ENCODE measurements around the gene C5orf15. TPM values are rescaled to one million over a fixed set of nuclear protein-coding genes. Genes with fewer than 3 reads are reported as not detected.

C5orf15 gene
- total and polyA plus RNA-seq, 9 donors = 46.3 to 71.3 (median 56.6) TPM

DNA sequence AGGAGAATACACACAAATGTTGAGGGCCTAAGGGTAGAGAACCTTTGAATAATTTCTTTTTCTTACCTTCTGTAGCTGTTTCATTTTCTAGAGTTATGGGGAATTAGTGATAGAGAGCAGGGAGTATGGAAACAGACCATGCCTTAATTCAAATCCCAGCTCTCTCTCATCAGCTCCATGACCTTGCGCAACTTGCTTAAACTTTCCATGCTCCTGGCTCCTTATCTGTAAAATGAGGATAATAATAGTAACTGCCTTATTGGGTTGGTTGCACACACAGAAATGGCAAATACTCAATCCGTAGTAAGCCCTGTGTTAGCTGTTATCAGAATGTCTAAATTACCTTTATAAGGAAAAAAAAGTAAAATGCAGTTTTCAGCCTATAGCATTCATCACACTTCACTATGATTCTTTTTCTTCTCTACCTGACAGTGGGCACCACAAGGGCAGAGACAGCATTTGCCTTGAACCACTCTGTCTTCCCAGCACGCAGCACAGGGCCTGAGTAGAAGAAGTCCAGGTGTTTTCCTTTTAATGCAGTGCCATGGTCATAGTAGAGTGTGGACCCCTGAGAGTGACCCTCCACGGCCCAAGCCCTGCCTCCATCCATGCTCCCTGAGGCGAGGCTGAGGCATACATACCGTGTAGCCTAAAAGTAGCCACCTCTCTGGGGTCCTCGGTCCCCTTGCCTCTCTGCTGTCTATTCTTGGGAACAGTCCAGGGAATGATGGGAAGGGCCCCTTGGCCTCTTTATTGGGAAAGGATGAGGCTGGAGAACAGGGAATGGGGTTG lies 17.4 kb downstream of the C5orf15 start:
- H3K36me3 ChIP-seq (ENCODE audit: control insufficient read depth, insufficient read depth, low read length) = peaks cover 12% of the 10 kb centered on the region
- H3K27me3 ChIP-seq (ENCODE audit: control insufficient read depth, insufficient read depth, low read length) = no peaks in the 10 kb centered on the region
- 82% methylated on average over 1 of the region's 7 CpGs for WGBS (ENCODE audit: insufficient coverage)
- H3K9me3 ChIP-seq (replicated peaks; ENCODE audit: control insufficient read depth, low read depth, low read length) = no peaks in the 10 kb centered on the region
- no peak for DNase-seq
- H3K4me1 ChIP-seq (ENCODE audit: control insufficient read depth, insufficient read depth, low read length) = no peaks in the 10 kb centered on the region
- H3K4me3 ChIP-seq (ENCODE audit: low read length) = no peak overlapping the region
- H3K27ac ChIP-seq (ENCODE audit: low read length) = no peak overlapping the region

DNA sequence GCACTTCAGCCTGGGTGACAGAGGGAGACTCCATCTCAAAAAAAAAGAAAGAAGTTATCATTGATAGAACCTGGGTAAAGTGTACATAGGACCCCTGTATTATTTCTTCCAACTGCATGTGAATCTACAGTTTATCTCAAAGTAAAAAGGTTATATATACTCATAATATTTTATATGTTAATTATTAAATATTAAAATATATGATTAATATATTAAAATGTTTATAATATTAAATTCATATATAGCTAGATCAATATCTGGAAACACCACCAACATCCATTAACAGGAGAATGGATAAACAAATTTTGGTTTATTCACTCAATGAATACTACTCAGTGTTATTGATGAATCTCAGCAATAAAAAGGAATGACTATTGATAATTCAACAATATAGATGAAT lies 19.7 kb downstream of the C5orf15 start:
- Histone ChIP-seq H3K27ac (ENCODE audit: low read length) (no peak overlapping the region), H3K36me3 (ENCODE audit: control insufficient read depth, insufficient read depth, low read length) (peaks cover under 1% of the 10 kb centered on the region), H3K4me1 (ENCODE audit: control insufficient read depth, insufficient read depth, low read length) (no peaks in the 10 kb centered on the region), H3K27me3 (ENCODE audit: control insufficient read depth, insufficient read depth, low read length) (no peaks in the 10 kb centered on the region), H3K4me3 (ENCODE audit: low read length) (no peak overlapping the region), H3K9me3 (replicated peaks; ENCODE audit: control insufficient read depth, low read depth, low read length) (no peaks in the 10 kb centered on the region)
- no peak for DNase-seq

DNA sequence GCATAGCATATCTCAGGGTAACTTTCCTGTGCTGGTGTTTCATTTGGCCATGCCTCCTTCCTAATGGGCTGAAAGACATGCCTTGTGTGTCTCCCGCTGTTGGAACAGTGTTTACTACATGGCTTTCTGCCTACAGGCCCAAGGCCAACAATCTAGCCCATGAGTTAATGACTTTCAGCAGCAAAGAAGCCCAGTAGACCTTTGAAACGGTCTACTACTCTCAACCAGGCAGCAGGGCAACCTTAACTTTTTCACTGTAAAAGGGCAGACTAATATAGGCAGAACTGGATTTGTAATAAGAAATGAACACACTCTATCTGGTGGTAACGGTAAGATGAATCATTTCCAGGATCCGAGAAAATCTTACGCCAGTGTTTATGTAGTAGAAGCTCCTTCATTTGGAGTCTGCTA lies 21.0 kb downstream of the C5orf15 start:
- Histone ChIP-seq H3K27me3 (ENCODE audit: control insufficient read depth, insufficient read depth, low read length) (no peaks in the 10 kb centered on the region), H3K9me3 (replicated peaks; ENCODE audit: control insufficient read depth, low read depth, low read length) (no peaks in the 10 kb centered on the region), H3K4me3 (ENCODE audit: low read length) (no peak overlapping the region), H3K36me3 (ENCODE audit: control insufficient read depth, insufficient read depth, low read length) (no peaks in the 10 kb centered on the region), H3K4me1 (ENCODE audit: control insufficient read depth, insufficient read depth, low read length) (no peaks in the 10 kb centered on the region), H3K27ac (ENCODE audit: low read length) (no peak overlapping the region)
- no peak for DNase-seq
- 53% methylated on average over 3 of the region's 5 CpGs for WGBS (ENCODE audit: insufficient coverage)

DNA sequence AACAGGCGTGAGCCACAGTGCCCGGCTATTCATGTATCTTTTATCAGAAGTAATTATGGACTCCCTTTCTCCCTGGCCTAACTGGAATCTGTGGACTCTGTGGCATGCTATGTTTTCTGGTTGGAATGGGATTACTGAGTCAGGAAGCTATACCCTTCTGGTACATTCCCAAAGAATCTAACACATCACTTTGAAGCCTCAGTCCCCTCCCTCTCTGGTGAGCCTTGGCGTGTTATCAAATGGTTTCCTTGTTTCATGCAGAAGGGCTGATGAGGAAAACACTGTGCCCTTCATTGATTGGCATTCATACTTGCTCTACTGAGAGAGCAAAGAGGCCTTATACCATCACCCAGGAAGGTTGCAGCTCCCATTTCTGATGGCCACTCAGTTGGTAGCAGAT lies 22.9 kb downstream of the C5orf15 start:
- no peak overlapping the region for H3K27ac ChIP-seq (ENCODE audit: low read length)
- H3K4me1 ChIP-seq (ENCODE audit: control insufficient read depth, insufficient read depth, low read length) = no peaks in the 10 kb centered on the region
- WGBS (ENCODE audit: insufficient coverage) = 67% methylated on average over 1 of the region's 3 CpGs
- DNase-seq = no peak
- H3K36me3 ChIP-seq (ENCODE audit: control insufficient read depth, insufficient read depth, low read length) = no peaks in the 10 kb centered on the region
- H3K27me3 ChIP-seq (ENCODE audit: control insufficient read depth, insufficient read depth, low read length) = no peaks in the 10 kb centered on the region
- no peak overlapping the region for H3K4me3 ChIP-seq (ENCODE audit: low read length)
- H3K9me3 ChIP-seq (replicated peaks; ENCODE audit: control insufficient read depth, low read depth, low read length) = no peaks in the 10 kb centered on the region

DNA sequence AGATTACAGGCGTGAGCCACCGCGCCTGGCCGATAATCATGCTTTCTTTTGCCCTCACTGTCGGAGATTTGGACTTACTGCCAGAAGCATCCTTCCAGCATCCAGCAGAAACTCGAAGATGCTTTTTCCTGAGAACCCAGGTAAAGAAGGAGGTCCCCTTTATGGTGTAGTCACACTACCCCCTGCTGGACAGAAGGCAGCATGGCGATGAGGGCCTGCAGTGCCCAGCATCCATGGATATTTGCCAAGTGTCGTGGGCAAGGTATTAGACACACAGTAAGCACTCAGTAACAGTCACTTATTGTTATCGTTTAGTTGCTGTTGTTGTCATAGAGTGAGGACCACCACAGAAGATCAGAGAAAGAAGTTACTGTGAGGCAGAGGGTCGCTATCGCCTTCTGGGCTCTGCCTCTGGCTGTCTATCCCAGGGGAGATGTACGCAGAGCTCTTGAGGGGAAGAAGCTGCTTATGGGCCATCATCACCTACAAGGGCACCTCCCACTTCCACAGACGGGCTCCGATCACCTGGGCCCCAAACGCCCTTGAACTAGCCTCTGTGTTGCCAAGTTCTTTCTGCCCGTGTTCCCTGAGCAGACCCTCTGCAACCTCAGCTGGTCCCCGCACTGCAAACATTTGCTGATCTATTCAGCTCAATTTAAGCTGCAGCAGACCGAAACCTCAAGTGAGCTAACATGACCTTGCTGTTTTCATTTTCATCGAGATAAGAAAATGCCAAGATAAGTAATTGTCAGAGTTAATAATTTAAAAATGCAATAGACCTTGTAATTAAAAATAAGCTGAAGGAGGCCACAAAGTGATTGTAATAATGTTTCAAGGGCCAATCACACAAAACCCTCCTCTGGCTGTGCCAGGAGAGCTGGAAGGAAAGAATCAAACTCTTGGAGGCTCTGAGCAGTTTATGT lies 23.9 kb downstream of the C5orf15 start:
- no peak overlapping the region for H3K27ac ChIP-seq (ENCODE audit: low read length)
- H3K4me1 ChIP-seq (ENCODE audit: control insufficient read depth, insufficient read depth, low read length) = no peaks in the 10 kb centered on the region
- H3K27me3 ChIP-seq (ENCODE audit: control insufficient read depth, insufficient read depth, low read length) = no peaks in the 10 kb centered on the region
- H3K4me3 ChIP-seq (ENCODE audit: low read length) = no peak overlapping the region
- peak; percentile 29 for DNase-seq
- H3K9me3 ChIP-seq (replicated peaks; ENCODE audit: control insufficient read depth, low read depth, low read length) = no peaks in the 10 kb centered on the region
- WGBS (ENCODE audit: insufficient coverage) = 41% methylated on average over 12 of the region's 19 CpGs
- no peaks in the 10 kb centered on the region for H3K36me3 ChIP-seq (ENCODE audit: control insufficient read depth, insufficient read depth, low read length)

DNA sequence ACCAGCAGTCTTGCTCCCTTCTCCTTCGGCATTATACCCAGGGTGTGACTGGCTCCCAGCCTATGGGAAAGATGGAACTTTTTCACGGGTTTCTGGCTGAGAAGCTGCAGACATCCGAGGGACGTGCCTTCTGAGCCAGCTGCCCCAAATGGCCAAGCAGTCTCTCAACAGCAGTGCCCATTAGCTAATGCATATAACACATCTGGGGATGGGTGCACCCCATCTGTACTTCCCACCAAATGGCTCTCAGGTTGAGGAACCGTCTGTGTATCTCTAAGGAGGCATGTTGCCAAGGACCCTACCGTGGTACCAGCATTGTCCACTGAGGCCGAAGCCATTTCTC lies 25.0 kb downstream of the C5orf15 start:
- WGBS (ENCODE audit: insufficient coverage) = 69% methylated on average over 5 of the region's 7 CpGs
- Histone ChIP-seq H3K27ac (ENCODE audit: low read length) (no peak overlapping the region), H3K4me3 (ENCODE audit: low read length) (no peak overlapping the region), H3K4me1 (ENCODE audit: control insufficient read depth, insufficient read depth, low read length) (no peaks in the 10 kb centered on the region), H3K27me3 (ENCODE audit: control insufficient read depth, insufficient read depth, low read length) (no peaks in the 10 kb centered on the region), H3K36me3 (ENCODE audit: control insufficient read depth, insufficient read depth, low read length) (no peaks in the 10 kb centered on the region), H3K9me3 (replicated peaks; ENCODE audit: control insufficient read depth, low read depth, low read length) (no peaks in the 10 kb centered on the region)
- no peak for DNase-seq

DNA sequence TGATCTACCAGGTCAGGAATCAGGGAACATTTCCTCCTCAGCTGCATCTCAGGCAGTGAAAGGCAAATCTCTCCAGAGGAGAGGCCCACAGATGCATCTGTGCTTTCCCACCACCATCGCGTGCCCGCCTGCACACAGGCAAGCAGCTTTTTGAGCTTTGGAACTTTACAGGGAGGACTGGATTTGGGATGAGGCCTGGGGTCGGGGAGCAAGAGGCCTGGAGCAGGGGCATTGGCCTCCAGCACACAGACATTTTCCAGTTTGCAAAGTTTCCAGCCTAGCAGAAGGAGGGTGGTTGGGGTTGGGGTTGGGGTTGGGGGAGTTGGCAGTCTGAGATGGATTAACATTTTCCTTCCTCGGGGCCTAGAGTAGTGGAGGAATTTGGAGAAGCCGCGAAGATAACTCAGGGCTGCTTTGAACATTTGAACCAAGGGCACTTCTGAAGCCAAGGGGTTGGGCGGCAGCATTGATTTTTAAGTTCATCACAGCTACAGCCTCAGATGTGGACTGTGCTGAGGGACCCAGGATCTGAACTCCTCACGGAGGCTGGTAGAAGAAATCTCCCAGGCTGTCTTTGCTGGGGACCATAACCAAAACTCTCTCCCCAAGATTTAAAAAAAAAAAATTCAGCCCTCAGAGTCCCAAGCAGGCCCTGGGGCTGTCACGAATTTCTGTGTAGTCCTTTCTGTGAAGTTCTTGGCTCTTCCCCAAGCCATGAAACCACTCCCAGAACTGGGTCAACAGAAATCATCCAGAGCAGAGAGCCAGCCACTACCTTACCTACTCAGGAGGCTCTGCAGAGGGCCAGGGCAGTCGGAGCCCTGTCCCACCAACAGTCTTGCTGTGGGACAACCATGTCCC lies 25.6 kb downstream of the C5orf15 start:
- no peaks in the 10 kb centered on the region for H3K9me3 ChIP-seq (replicated peaks; ENCODE audit: control insufficient read depth, low read depth, low read length)
- no peak for DNase-seq
- H3K4me3 ChIP-seq (ENCODE audit: low read length) = no peak overlapping the region
- H3K36me3 ChIP-seq (ENCODE audit: control insufficient read depth, insufficient read depth, low read length) = no peaks in the 10 kb centered on the region
- no peak overlapping the region for H3K27ac ChIP-seq (ENCODE audit: low read length)
- 68% methylated on average over 8 of the region's 11 CpGs for WGBS (ENCODE audit: insufficient coverage)
- H3K4me1 ChIP-seq (ENCODE audit: control insufficient read depth, insufficient read depth, low read length) = no peaks in the 10 kb centered on the region
- H3K27me3 ChIP-seq (ENCODE audit: control insufficient read depth, insufficient read depth, low read length) = no peaks in the 10 kb centered on the region

DNA sequence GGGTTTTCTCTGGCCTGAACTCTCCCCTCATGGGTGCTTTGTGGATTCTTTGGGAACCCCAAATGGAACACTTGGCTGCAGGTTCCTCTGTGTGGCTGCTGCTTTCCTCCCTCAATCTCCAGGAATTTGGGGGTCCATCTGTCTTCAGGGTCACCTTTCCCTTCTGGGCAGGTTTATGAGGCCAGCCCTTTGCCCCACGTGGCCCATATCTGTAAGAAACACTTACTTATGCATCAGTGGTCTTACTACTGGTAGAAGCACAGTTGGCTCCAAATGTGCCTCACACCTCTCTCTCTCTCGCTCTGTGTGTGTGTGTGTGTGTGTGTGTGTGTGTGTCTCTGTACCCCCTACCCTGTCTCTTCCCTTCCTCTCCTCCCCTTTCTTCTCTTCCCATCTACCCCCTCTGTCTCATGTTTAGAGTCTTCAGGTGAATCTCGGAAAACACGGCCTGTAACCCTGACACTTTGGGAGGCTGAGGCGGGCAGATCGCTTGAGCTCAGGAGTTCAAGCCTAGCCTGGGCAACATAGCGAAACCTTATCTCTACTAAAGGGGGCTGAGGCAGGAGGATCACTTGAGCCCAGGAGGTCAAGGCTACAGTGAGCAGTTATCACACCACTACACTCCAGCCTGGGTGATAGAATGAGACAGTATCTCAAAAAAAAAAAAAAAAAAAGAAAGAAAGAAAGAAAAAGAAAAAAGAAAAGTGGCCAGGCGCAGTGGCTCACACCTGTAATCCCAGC lies 26.8 kb downstream of the C5orf15 start:
- no peaks in the 10 kb centered on the region for H3K9me3 ChIP-seq (replicated peaks; ENCODE audit: control insufficient read depth, low read depth, low read length)
- no peak overlapping the region for H3K4me3 ChIP-seq (ENCODE audit: low read length)
- H3K36me3 ChIP-seq (ENCODE audit: control insufficient read depth, insufficient read depth, low read length) = no peaks in the 10 kb centered on the region
- 90% methylated on average over 2 of the region's 8 CpGs for WGBS (ENCODE audit: insufficient coverage)
- no peak for DNase-seq
- H3K27me3 ChIP-seq (ENCODE audit: control insufficient read depth, insufficient read depth, low read length) = no peaks in the 10 kb centered on the region
- H3K4me1 ChIP-seq (ENCODE audit: control insufficient read depth, insufficient read depth, low read length) = no peaks in the 10 kb centered on the region
- H3K27ac ChIP-seq (ENCODE audit: low read length) = no peak overlapping the region

DNA sequence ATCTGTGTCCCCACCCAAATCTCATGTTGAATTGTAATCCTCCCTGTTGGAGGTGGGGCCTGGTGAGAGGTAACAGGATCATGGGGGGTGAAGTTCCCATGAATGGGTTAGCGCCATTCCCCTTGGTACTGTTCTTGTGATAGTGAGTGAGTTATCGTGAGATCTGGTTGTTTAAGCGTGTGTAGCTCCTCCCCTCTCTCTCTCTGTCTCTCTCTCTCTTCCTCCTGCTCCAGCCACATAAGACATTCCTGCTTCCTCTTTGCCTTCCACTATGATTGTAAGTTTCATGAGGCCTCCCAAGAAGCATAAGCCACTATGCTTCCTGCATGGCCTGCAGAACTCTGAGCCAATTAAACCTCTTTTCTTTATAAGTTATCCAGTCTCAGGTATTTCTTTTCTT lies 28.8 kb downstream of the C5orf15 start:
- no peaks in the 10 kb centered on the region for H3K9me3 ChIP-seq (replicated peaks; ENCODE audit: control insufficient read depth, low read depth, low read length)
- no peaks in the 10 kb centered on the region for H3K27me3 ChIP-seq (ENCODE audit: control insufficient read depth, insufficient read depth, low read length)
- no CpG with 5 or more reads among the region's 3 CpGs for WGBS (ENCODE audit: insufficient coverage)
- no peak overlapping the region for H3K4me3 ChIP-seq (ENCODE audit: low read length)
- H3K36me3 ChIP-seq (ENCODE audit: control insufficient read depth, insufficient read depth, low read length) = no peaks in the 10 kb centered on the region
- H3K27ac ChIP-seq (ENCODE audit: low read length) = no peak overlapping the region
- DNase-seq = no peak
- H3K4me1 ChIP-seq (ENCODE audit: control insufficient read depth, insufficient read depth, low read length) = peaks cover 7% of the 10 kb centered on the region
